Subcutaneous adipose tissue (tissue), 4 donors: Measurements from ENCODE around the gene LRRC43. TPM values are rescaled to one million over a fixed set of nuclear protein-coding genes. Genes with fewer than 3 reads are reported as not detected.

ENCODE experiments used
- total RNA-seq, 4 donors: library from RNA; depleted of rRNA; stranded (reverse); fragments of >200 nt; gene quantifications; one replicate each; pipeline ENCODE4 v1.1.0, GENCODE V29; 2016
- TF ChIP-seq, protein P1 (sequence below): fragments of 450-650 bp; IDR thresholded peaks from one replicate; pipeline ENCODE4 v1.5.1; 2016; ENCODE audit warnings: low read depth, mild to moderate bottlenecking, control low read depth, antibody characterized with exemption, moderate library complexity

LRRC43 gene
- total RNA-seq, 4 donors from 2014 or later, result 0.65 to 1.5 (median 1.4) TPM

DNA sequence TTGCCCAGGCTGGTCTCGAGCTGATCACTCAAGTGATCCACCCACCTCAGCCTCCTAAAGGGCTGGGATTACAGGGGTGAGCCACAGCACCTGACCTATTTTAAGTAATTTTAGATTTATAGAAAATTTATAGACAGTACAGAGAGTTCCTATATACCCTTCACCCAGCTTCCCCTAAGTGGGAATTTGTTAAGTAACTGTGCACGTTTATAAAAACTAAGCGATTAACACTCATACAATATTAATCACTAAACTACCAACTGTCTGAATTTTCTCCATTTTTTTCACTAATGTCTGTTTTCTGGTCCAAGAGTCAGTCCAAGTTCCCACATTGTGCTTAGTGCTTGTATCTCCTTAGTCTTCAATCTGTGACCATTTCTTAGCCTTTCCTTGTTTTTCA lies 14.4 kb upstream of the LRRC43 start:
- TF ChIP-seq, protein P1, sequence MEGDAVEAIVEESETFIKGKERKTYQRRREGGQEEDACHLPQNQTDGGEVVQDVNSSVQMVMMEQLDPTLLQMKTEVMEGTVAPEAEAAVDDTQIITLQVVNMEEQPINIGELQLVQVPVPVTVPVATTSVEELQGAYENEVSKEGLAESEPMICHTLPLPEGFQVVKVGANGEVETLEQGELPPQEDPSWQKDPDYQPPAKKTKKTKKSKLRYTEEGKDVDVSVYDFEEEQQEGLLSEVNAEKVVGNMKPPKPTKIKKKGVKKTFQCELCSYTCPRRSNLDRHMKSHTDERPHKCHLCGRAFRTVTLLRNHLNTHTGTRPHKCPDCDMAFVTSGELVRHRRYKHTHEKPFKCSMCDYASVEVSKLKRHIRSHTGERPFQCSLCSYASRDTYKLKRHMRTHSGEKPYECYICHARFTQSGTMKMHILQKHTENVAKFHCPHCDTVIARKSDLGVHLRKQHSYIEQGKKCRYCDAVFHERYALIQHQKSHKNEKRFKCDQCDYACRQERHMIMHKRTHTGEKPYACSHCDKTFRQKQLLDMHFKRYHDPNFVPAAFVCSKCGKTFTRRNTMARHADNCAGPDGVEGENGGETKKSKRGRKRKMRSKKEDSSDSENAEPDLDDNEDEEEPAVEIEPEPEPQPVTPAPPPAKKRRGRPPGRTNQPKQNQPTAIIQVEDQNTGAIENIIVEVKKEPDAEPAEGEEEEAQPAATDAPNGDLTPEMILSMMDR, result no peak

DNA sequence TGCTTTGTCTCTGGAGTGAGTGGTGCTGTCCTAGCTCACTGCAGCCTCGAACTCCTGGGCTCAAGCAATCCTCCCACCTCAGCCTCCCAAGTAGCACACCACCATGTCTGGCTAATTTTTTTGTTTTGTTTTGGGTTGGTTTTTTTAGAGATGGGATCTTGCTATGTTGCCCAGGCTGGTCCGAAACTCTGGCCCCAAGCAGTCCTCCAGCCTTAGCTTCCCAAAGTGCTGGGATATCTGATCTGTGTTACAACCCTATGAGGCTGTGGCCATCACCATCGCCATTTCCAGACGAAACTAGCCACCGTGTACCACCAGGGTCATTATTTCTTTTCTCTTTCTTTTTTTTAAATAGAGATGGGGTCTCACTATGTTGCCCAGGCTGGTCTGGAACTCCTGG lies 11.5 kb upstream of the LRRC43 start:
- TF ChIP-seq, protein P1, result no peak

DNA sequence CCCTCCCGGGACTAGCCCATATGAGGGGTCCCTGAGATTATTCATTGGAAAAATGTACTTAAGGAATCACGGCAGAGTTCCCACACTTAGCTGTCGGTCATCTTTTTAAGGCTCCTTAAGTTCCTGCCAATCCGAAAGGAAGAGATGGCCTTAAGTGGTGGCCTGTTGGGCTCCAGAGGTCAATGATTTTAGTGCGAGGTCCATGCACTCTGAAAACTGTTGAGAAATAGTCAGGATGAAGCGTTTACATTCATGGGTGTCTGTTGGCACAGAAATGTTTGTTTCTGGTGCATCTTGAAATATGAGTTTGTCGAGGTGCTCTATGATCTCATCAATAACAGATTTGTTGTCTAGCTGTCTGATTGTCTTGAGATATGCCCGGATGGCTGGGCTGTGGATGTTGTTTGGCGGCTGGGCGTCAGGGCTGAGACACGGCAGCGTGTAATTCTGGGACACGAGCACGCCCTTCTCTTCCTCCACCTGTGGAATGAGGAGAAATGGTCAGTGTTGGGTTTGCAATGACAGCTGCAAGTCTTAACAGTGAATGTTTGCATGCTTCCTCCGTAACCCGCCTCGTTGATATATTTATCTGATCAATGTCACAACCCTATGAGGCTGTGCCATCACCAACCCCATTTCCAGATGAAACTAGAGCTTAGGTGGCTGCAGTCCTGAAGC lies 10.5 kb upstream of the LRRC43 start:
- TF ChIP-seq, protein P1, result no peak

DNA sequence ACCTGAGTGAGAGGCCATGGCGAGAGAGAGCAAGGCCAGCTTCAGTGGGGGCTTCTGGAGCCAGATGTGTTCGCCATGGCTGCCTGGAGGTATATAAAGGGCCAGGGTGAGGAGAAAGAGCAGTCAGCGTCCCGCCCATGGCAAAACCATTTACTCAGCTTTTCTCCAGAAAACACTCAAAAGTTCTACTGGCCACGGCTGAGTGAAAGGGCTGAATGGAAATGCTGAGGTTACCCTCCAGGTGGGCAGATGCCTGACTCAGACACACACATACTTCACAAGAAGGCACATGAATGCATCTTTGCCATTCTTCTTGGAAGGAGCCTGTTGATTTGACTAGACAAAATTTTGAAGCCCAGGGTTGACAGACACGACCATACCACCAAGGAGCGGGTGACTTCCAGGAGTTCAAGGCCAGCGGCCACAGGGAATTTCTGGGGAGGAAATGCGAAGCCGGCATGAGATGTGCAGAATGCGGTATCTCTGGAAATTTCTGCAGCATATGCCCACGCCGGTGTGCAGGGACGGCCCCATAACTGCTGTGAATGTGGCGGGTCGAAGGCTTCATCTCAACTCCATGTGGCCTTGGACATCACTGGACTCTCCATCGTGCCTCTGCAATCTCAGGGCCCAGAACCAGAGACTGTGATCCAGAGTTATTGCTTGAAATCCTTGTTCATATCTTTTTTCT lies 8.6 kb upstream of the LRRC43 start, which contains the start of gene IL31:
Gene IL31 (minus strand): TSS at position 67 of the 691 bp plus-strand sequence. CDS start 49 bp downstream, at position 18.
- TF ChIP-seq, protein P1, result no peak

DNA sequence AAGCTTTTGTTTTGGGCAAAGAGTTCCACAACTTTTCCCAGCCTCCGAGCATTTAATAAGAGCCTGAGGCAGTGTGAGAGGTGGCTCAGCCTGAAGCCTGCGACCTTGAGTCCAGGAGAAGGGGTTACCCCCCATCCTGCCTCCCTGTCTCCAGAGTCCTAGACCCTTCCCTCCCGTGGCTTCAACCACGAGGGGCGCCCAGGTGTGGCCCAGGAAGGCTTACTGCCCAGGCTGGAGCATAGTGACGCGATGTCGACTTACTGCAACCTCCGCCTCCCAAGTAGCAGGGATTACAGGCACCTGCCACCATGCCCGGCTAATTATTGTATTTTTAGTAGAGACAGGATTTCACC lies 641 bp downstream of the LRRC43 start:
- TF ChIP-seq, protein P1, result no peak

DNA sequence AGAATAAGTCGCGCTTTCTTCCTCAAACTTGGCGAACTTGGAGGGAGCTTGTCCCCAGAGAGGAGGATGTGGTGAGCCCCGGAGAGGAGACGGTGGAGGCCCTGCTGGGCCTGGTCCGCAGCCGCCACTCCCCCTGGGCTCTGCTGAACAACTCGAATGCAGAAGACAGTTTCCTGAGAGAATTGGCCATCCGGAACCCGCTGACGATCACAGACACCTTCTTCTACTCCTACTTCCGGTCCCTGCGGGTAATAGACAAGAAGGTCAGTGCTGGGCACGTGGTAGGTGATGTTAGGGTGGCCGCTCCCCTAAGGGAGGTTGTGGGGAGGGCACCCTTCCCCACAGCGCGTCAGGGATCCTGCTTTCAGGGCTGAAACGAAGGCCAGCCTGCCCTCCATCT lies 1.6 kb downstream of the LRRC43 start:
- TF ChIP-seq, protein P1, result no peak

DNA sequence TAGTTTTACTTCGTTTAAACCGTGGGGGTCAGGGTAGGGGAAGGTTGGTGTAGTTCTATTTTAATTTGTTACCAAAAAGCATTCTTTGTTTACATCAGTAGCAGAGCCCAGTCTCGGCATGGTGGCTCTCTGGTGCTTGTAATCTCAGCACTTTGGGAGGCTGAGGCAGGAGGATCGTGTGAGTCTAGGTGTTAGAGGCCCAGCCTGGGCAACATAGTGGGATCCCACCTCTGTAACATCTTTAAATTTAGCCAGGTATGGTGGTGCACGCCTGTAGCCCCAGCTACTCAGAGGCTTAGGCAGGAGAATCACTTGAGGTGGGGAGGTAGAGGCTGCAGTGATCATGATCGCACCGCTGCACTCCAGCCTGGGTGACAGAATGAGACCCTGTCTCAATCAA lies 2.2 kb downstream of the LRRC43 start:
- TF ChIP-seq, protein P1, result no peak
